Panc1 (cell line): ENCODE measurements around the gene DYRK1A.

Experiments
- CTCF ChIP-seq: fragments of 450-650 bp; IDR thresholded peaks from 2 replicates; pipeline ENCODE4 v1.5.1; 2017; ENCODE audit warnings: mild to moderate bottlenecking
- POLR2AphosphoS5 ChIP-seq: IDR thresholded peaks from 2 replicates; pipeline ENCODE4 v1.6.1; 2012; ENCODE audit warnings: mild to moderate bottlenecking, low read depth, low read length, moderate library complexity
- REST ChIP-seq, 2 experiments: IDR thresholded peaks; 2 replicates each; pipeline ENCODE4 v1.6.1; 2011 to 2012; ENCODE audit warnings: low read depth in 2 of 2, control low read depth in 1 of 2, low read length in 1 of 2, mild to moderate bottlenecking in 1 of 2, moderate library complexity in 1 of 2; ENCODE audit not compliant: insufficient read depth in 1 of 2
- SIN3A ChIP-seq: IDR thresholded peaks from 2 replicates; pipeline ENCODE4 v1.6.1; 2012; ENCODE audit warnings: low read depth, mild to moderate bottlenecking, low read length, moderate library complexity, borderline replicate concordance; ENCODE audit not compliant: insufficient read depth
- TCF7L2 ChIP-seq: IDR thresholded peaks from 2 replicates; pipeline ENCODE4 v1.6.1; 2011; ENCODE audit warnings: mild to moderate bottlenecking, low read depth, low read length, inconsistent platforms

GRCh38 chr21:37575580-37575979, 209.0 kb downstream of the DYRK1A start:
- no peak for TF ChIP-seq CTCF
- no peak for TF ChIP-seq SIN3A
- TF ChIP-seq POLR2AphosphoS5 = no peak
- no peak for TF ChIP-seq TCF7L2
- no peak for TF ChIP-seq REST (IDR thresholded peaks at IDR 0.05; ENCODE audit: insufficient read depth in 1 of 2, low read depth in 2 of 2, low read length in 1 of 2)
